ENCODE measurements around the gene ADGRL3.
"Not testable (repeated sequence)": the region's sequence is repeated elsewhere in the genome, so short reads cannot be mapped to it uniquely, and the experiment has no call there.

ADGRL3 gene

GRCh38 chr4:61924131-61924530 lies 724.0 kb downstream of the ADGRL3 start:
- no peak for DNase-seq

GRCh38 chr4:61933527-61933926 lies 733.4 kb downstream of the ADGRL3 start:
- DNase-seq, result no peak

GRCh38 chr4:61934198-61934597 lies 734.1 kb downstream of the ADGRL3 start:
- DNase-seq, result no peak

GRCh38 chr4:61938250-61938846 lies 738.2 kb downstream of the ADGRL3 start:
- DNase-seq, result no peak

- DNase-seq, result no peak
Observed at GRCh38 chr4:61950625-61951024, 750.5 kb downstream of the ADGRL3 start.

DNA sequence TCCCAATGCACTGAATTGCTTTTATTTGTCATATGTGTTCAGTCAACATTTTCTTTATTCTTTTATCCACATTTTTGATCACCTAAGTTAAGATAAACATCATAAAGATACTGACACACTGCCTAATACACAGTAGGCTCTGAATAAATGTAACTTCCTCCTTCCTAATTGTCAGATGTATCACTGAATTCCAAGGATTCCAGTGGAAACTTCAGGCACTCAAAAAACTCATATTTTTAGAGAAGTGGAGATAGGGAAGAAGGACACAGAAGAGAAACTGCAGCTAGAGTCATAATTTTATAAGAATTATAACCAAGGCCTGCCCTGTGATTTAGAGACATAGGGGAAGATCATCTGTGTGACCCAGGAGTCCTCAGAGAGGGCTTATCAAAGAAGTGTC lies 753.3 kb downstream of the ADGRL3 start:
- DNase-seq, result no peak

- DNase-seq, result no peak
Observed at GRCh38 chr4:61958591-61958990, 758.5 kb downstream of the ADGRL3 start.

- no peak for DNase-seq
Observed at GRCh38 chr4:61959087-61959486, 759.0 kb downstream of the ADGRL3 start.

GRCh38 chr4:61984260-61984909 lies 784.3 kb downstream of the ADGRL3 start:
- no peak for DNase-seq

GRCh38 chr4:61985426-61985825 lies 785.3 kb downstream of the ADGRL3 start:
- DNase-seq, result no peak

GRCh38 chr4:61986929-61987328 lies 786.8 kb downstream of the ADGRL3 start:
- not testable (repeated sequence) for DNase-seq

- no peak for DNase-seq
Observed at GRCh38 chr4:61992351-61992750, 792.2 kb downstream of the ADGRL3 start.

- no peak for DNase-seq
Observed at GRCh38 chr4:61994036-61994435, 793.9 kb downstream of the ADGRL3 start.

DNA sequence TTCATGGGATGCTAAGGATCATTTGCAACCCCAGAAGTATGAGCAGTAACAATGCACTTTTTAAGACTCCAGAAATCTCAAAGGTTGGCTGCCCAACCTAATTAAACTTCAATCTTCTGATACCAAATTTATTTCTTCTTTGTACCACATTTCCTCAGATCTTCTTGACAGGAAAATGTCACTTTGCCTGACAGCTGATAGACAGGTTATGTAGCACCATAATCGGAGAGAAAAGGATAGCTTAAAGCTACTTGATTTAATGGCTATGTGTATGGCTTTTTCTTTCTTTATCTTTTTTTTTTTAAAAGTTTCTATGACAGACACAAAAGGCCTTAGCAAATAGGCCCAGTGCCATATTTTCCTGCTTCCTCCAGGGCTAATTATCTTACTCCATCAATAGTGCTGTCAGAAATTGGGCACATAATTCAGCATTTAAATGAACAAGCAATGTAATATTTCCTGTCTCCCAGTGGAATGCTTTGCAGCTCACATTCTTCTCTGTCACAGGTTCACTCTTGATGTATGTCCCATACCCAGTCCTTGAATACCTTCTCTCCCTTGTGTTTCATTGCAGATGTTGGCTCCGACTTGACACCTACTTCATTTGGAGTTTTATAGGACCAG lies 795.7 kb downstream of the ADGRL3 start:
- DNase-seq, result no peak

- DNase-seq, result no peak
Observed at GRCh38 chr4:61996943-61997342, 796.8 kb downstream of the ADGRL3 start.

- DNase-seq, result no peak
Observed at GRCh38 chr4:61997831-61998230, 797.7 kb downstream of the ADGRL3 start.

DNA sequence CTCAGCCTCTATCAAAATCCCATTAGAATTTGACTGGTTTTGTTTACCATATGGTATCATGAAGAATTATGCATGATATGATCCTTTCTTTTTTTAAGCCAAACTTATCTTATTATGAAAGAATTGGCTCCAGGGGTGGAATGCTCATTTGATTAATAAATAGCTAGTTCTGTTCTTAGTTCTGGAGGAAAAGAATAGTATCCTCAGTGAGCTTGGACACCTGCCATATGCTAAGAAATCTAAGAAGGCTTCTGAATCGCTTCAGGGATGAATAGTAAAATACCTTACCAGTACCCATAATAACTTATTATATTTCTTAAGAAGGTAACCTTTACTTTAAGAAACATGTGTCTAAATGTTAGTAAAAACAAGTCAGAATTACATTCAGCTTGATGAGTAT lies 803.6 kb downstream of the ADGRL3 start:
- DNase-seq, result no peak

GRCh38 chr4:62004881-62005280 lies 804.8 kb downstream of the ADGRL3 start:
- DNase-seq, result no peak

- DNase-seq, result no peak
Observed at GRCh38 chr4:62006108-62006507, 806.0 kb downstream of the ADGRL3 start.

- no peak for DNase-seq
Observed at GRCh38 chr4:62015043-62015739, 815.1 kb downstream of the ADGRL3 start.

GRCh38 chr4:62018537-62018936 lies 818.4 kb downstream of the ADGRL3 start:
- DNase-seq, result no peak

DNA sequence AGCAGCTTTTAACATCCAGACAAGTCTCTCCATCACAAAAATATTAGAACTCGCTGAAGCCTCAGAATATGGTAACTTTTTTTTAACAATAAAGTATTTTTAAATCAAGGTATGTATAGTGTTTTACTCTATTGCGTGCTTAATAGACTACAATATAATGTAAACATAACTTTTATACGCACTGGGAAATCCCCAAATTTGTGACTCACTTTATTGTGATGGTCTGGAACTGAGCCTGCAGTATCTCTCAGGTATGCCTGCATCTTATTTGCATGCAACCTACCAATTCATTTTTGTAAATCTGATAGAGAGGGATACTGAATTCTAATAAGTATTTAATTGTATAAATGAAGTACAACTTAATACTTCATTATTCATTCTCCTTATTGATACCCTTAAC lies 823.5 kb downstream of the ADGRL3 start:
- DNase-seq, result no peak

- no peak for DNase-seq
Observed at GRCh38 chr4:62028745-62029144, 828.6 kb downstream of the ADGRL3 start.

DNA sequence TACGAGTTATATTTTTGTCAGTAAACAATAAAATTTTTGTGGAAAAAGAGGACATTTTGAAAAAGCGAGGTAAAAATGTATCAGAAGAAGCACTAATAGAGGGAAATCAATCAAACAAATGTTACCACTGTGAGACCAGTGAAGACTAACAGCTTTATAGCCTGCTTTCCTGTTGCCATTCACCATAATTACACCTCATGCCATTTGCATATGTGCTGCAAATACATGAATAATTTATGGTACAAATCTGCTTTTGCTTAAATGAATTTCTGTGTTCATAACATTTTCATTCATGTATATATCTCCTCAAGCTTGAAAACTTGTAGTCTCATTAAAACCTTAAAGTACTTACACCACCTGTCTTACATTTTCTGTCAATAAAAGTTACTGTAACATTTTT lies 830.8 kb downstream of the ADGRL3 start:
- DNase-seq, result no peak

Measured in CD4-positive, alpha-beta T cell treated with Interleukin-17A for 4 hours (primary cell).